Colonic mucosa (tissue), 4 donors: ENCODE measurements around the gene CDH11. TPM values are rescaled to one million over a fixed set of nuclear protein-coding genes. Genes with fewer than 3 reads are reported as not detected.

Experiments
- DNase-seq: peaks from one replicate; pipeline ENCODE4 v3.0.0-alpha.2; 2020
- H3K27ac ChIP-seq: fragments of 200-600 bp; one replicate; pipeline ENCODE4 v1.8.0; 2021
- H3K27me3 ChIP-seq: fragments of 200-600 bp; one replicate; pipeline ENCODE4 v1.8.0; 2021
- H3K36me3 ChIP-seq: fragments of 200-600 bp; one replicate; pipeline ENCODE4 v1.8.0; 2021
- H3K4me1 ChIP-seq: fragments of 200-600 bp; one replicate; pipeline ENCODE4 v1.8.0; 2021; ENCODE audit warnings: mild to moderate bottlenecking
- H3K4me3 ChIP-seq: fragments of 200-600 bp; one replicate; pipeline ENCODE4 v1.8.0; 2021
- H3K9ac ChIP-seq, 2 donors: one replicate each; pipeline ENCODE4 v1.7.0; 2013; ENCODE audit warnings: control low read depth in 2 of 2, low read depth in 2 of 2, low read length in 2 of 2
- H3K9me3 ChIP-seq: fragments of 200-600 bp; one replicate; pipeline ENCODE4 v1.8.0; 2021
- intact Hi-C: fragments of 100-400 bp; cut with DNase I; formaldehyde crosslinking; loops from one replicate; pipeline ENCODE4 v1.14.1; 2022
- total RNA-seq, 2 donors: library from RNA; stranded (reverse); fragmentation: NEBNext Ultra II Directional in 1 of 2; extraction: Animal tissue kit (Norgen Biotek cat#: 25700) in 1 of 2; gene quantifications; one replicate each; pipeline ENCODE4 v1.2.1, GENCODE V29; 2021
- TF ChIP-seq, protein P1 (sequence below): fragments of 200-600 bp; IDR thresholded peaks from one replicate; pipeline ENCODE4 v1.8.0; 2022; ENCODE audit warnings: antibody characterized with exemption, mild to moderate bottlenecking
- donor health status: healthy.
- donor health status: DM: no; HTN: no; CAD: no.
- donor health status: DM: no; HTN: no; CAD: no.

CDH11 gene
- total RNA-seq, 2 donors from 2014 or later: 10.2 to 17.1 TPM

DNA sequence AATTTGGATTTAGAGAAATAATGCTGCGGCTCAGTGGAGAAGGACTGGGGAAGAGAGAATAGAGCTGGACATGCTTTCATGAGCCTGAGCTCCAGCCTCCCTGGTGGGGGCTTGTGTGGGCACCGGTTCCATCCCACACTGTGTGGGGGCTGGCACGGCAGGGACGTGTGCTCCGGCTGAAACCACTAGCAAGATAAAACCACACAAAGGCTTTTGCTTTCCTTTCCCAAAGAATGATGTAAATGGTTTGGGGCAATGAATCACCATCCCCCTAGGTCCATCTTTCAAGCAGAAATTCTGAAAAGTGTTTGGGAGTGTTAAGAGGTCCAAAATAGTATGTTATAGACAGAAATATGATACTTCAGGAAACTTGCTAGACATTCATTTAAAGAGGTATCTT is 77.0 kb downstream of the CDH11 start:
- H3K27ac ChIP-seq: no peak overlapping the region
- no peak overlapping the region for H3K4me3 ChIP-seq
- no peaks in the 10 kb centered on the region for H3K9me3 ChIP-seq
- DNase-seq: no peak
- no peaks in the 10 kb centered on the region for H3K4me1 ChIP-seq
- no peaks in the 10 kb centered on the region for H3K36me3 ChIP-seq
- no peak overlapping the region for H3K9ac ChIP-seq
- intact Hi-C loops: no loop called here
- no peaks in the 10 kb centered on the region for H3K27me3 ChIP-seq
- TF ChIP-seq, protein P1, sequence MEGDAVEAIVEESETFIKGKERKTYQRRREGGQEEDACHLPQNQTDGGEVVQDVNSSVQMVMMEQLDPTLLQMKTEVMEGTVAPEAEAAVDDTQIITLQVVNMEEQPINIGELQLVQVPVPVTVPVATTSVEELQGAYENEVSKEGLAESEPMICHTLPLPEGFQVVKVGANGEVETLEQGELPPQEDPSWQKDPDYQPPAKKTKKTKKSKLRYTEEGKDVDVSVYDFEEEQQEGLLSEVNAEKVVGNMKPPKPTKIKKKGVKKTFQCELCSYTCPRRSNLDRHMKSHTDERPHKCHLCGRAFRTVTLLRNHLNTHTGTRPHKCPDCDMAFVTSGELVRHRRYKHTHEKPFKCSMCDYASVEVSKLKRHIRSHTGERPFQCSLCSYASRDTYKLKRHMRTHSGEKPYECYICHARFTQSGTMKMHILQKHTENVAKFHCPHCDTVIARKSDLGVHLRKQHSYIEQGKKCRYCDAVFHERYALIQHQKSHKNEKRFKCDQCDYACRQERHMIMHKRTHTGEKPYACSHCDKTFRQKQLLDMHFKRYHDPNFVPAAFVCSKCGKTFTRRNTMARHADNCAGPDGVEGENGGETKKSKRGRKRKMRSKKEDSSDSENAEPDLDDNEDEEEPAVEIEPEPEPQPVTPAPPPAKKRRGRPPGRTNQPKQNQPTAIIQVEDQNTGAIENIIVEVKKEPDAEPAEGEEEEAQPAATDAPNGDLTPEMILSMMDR: no peak

DNA sequence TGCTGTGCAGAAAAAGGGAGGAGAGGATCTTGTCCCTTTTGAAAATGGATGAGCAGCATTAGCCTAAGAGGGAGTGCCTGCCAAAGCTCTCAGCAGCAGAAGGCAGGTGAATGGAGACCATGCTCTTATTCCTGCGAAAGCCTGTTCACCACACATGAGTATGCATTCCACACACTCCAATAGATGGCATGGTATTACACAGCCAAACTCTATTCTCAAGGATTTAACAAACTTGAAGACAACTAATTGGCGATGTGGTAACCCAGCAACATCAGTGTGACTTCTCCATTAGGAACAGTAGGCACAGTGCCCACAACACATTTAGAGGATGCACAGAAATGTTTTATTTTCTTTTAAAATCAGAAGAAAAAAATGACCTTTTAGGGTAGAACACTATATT is 77.8 kb downstream of the CDH11 start:
- DNase-seq: no peak
- TF ChIP-seq, protein P1: no peak
- intact Hi-C loops: no loop called here

DNA sequence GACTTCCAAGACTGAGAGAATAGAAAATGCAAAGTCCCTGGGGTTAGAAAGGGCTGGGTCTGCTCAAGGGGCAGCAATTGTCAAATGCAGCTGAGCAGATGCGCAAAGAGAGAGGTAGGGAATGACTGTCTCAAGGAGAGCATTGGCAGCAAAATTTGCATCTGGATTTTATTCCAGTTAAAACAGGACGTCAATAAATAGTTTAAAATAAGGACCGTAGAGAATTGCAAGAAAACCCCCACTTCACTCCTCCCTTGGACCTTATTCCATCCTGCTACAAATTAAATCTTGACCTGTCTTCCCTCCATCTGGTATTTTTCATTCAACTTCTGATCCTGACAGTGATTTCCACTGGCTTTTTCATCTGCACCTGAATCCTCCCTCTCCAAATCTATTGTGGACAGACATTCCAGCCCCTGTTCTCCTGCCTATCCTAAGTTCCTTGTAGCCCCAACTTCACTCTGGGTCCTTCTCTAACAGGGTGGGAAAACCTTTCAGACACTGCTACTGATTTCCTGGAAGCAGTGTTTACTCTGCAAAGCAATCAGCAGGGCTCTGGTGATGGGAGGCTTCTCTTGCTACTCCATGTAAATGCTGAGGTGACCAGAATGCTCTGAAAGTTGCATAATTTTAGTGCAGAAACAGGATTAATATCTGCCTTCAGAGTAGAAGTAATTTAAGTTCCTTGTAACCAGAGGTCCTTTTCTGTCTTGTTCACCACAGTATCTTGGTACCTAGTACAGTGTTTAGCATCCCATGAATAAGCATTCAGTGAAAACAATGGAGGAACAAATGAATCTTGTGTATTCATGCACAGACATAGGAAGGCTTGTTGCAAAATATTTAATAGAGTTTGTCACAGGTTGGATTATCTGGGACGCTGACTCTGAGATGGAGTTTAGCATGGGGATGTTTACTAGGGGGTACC is 79.2 kb downstream of the CDH11 start:
- TF ChIP-seq, protein P1: no peak
- no peaks in the 10 kb centered on the region for H3K36me3 ChIP-seq
- no peaks in the 10 kb centered on the region for H3K9me3 ChIP-seq
- no peaks in the 10 kb centered on the region for H3K4me1 ChIP-seq
- no peak overlapping the region for H3K9ac ChIP-seq
- H3K27ac ChIP-seq: no peak overlapping the region
- DNase-seq: no peak
- no peaks in the 10 kb centered on the region for H3K27me3 ChIP-seq
- H3K4me3 ChIP-seq: no peak overlapping the region
- intact Hi-C loops: no loop called here

More for the DNA sequence above, 77.8 kb downstream of the CDH11 start:
- Histone ChIP-seq H3K27ac (no peak overlapping the region), H3K4me3 (no peak overlapping the region), H3K36me3 (no peaks in the 10 kb centered on the region), H3K9me3 (no peaks in the 10 kb centered on the region), H3K4me1 (no peaks in the 10 kb centered on the region), H3K27me3 (no peaks in the 10 kb centered on the region), H3K9ac (no peak overlapping the region)

DNA sequence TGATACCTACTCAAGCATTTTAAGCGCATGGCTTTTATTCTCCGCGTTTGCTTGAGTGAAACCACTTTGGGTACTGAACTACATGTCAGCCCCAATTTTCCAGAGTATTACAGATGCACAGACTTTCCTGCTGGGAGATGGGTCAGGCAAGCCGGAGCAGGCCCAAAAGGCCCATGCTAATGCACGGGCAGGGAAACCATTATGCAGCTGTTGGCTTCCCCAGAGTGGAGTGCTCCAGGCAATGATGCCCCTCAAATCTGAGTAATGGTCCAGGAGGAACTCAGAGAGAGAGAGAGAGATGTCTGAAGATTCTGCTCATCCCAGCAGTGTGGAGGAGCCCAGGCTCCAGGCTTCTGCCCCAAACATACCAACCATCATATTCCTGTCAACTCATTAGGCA is 80.2 kb downstream of the CDH11 start:
- no peaks in the 10 kb centered on the region for H3K27me3 ChIP-seq
- no peaks in the 10 kb centered on the region for H3K9me3 ChIP-seq
- H3K27ac ChIP-seq: no peak overlapping the region
- DNase-seq: no peak
- no peaks in the 10 kb centered on the region for H3K36me3 ChIP-seq
- H3K4me1 ChIP-seq: no peaks in the 10 kb centered on the region
- H3K4me3 ChIP-seq: no peak overlapping the region
- no peak overlapping the region for H3K9ac ChIP-seq
- TF ChIP-seq, protein P1: no peak
- intact Hi-C loops: no loop called here

DNA sequence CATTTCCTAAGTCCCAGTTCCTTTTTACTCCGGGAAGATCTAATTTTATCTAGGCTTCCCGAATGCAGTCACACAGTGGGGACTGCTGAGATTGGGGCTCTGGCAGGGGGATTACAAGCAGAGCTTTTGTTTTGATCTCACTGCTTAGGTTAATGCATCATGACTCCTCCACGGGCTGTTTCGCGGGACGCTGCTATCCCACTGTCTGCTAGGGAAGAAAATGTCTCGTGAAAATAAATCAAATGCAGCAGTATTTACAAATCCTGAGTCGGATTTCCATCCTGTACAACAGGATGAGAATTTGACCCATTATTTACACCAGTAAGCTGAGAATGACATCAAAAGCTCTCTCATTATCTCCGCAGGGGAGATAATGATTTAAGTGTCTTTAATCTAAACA is 83.8 kb downstream of the CDH11 start:
- Histone ChIP-seq H3K36me3 (no peaks in the 10 kb centered on the region), H3K27ac (no peak overlapping the region), H3K4me3 (no peak overlapping the region), H3K9me3 (no peaks in the 10 kb centered on the region), H3K27me3 (no peaks in the 10 kb centered on the region), H3K4me1 (no peaks in the 10 kb centered on the region), H3K9ac (no peak overlapping the region)
- DNase-seq: no peak
- intact Hi-C loops: no loop called here
- TF ChIP-seq, protein P1: no peak
